Epidermal melanocyte (primary cell): ENCODE measurements around the gene ZNF570.
A peak's percentile ranks its signal among the peaks of the same experiment; 100 is the strongest.

Experiments used
- DNase-seq: peaks from one replicate; pipeline ENCODE4 v3.0.0; 2011; ENCODE audit warnings: low spot score; ENCODE audit not compliant: insufficient read length

ZNF570 gene

DNA sequence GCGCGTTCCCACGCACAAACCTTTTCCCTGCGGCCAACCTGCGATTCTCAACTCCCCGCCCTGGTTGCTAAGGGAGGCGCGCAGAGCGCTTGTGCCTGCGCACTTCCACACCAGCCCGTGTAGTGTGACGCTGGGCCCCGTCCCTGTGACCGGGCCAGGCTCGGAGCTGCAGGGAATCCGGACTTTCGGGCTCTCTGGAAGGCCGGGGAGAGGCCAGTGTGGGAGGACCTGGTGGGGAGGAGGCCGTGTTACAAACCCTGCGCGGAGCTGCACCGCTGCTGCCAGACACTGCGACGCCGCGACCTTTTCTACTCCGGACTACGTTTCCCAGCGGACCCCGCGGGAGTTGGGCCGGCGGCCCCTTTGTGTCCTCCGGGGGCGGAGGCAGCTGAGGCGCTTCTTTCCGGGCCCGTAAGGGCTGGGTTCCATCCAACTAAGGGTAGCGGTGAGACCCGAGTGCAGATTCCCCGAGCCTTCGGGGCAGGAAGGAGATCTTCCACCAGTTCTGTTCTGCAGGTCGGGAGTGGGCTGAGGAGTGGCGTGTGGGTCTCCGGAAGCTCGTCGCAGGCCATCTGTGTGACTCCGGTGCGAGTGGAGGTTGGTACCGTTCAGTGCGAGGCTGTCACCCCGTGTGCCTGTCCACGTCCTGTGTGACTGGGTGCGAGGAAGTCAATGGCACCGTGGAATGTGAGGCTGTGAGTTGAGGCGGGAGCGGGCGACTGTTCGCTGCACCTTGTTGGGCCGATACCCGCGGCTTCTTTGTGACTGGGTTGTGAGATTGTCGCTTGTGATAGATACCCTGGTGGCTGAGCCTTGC lies at the start of gene ZNF570:
Gene ZNF570, plus strand, starts transcription at position 396 of the 817 bp plus-strand sequence. CDS start 999 bp downstream, outside the sequence.
- peak; percentile 27 for DNase-seq

DNA sequence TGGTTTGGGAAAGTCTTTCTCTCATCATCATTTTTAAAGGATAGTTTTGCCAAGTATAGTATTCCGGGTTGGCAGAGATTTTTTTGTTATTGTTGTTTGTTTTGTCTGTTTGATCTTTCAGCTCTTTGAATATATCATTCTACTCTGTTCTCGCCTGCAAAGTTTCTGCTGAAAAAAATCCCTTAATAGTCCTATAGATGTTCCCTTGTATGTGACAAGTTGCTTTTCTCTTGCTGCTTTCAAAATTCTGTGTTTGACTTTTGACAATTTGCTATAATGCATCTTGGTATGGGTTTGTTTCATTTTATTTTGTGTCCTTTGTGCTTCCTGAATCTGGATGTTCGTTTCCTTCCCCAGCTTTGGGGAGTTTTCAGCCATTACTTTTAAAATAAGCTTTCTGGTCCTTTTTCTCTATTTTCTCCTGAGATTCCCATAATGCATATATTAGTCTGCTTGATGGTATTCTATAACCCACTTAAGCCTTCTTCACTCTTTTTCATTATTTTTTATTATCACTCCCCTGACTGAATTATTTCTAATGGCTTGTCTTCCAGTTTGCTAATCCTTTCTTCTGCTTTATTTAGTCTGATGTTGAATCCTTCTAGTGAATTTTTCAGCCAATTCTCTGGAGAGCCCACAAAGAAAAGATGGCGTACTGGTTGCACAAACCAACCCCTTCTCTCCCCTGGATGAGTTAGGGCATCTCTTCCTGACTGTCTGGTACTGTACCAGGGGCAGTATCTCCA lies 16.5 kb upstream of the ZNF570 start:
- no peak for DNase-seq

GRCh38 chr19:37466277-37466797 lies 2.8 kb upstream of the ZNF570 start:
- no peak for DNase-seq

DNA sequence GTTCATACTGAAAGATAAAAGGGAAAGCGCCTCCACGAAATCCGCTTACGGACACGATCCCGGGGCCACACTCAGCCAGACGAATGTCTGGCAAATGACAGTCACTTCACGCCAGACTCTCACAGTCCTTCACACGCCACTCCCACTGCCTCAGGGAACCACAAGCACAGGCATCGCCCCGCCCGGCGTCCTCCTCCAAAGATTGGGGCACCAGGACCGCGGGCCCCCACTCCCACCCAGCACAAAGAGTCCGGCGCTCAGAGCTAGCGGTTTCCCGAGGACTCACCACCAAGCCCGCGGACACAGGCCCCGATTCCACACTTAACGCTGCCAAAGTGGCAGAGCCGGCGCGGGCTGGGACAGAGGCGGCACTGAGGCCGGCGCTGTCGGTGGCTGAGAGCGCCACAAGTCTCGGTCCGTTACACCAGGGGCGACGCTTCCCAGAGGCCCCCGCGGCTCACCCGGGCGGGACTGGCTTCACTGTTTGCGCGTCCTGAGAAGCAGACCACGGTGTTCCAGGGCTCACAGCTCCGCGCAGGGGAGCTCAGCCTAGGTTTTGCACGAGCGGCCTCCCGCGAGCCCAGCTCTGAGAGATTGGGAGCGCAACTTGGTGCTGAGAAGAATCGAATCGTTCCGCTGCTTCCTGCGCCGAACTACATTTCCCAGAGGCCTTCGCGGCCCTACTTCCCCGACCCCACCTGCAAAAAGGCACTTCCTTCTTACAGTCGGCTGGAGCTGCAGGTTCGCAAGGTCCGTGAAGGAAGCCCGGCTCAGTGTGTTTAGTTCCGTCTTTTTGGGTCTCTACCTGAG lies 2.2 kb upstream of the ZNF570 start, which contains the start of gene ZNF569:
Gene ZNF569, minus strand, starts transcription at position 647 of the 810 bp plus-strand sequence. CDS start 22,523 bp downstream, outside the sequence.
- DNase-seq = peak; percentile 48

GRCh38 chr19:37467608-37468090 lies 1.5 kb upstream of the ZNF570 start:
- DNase-seq = no peak

DNA sequence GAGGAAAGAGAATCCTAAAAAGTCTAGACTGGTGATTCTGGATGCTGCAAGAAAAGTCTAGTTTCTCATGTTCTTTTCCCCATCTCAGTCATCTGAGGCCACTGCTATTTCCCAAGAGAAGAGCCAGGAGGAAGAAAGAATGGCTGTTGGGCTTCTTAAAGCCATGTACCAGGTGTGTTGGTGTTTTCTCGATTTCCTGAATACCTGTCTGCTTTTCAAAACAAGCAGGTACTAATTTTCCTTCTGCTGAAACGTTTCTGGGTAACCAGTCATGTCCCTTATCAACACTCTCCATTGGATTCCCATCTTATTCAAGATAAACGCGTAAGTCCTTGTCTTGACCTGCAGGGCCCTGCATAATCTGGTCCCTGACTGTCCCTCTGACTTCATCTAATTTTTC lies 1.1 kb downstream of the ZNF570 start:
- no peak for DNase-seq

DNA sequence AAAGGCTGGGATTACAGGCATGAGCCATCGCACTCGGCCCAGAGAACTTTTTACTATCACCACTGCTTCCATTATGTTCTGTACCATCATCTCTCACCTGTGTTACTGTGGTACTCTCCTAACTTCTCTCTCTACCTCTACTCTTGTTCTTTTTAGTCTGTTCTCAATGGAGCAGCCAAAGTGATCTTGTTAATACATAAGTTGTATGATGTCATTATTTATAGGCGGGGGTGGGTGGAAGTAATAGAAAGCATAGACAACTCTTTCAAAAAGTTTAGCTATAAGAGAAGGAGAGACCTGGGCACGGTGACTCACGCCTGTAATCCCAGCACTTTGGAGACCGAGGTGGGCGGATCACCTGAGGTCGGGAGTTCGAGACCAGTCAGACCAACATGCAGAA lies 3.0 kb downstream of the ZNF570 start:
- no peak for DNase-seq

DNA sequence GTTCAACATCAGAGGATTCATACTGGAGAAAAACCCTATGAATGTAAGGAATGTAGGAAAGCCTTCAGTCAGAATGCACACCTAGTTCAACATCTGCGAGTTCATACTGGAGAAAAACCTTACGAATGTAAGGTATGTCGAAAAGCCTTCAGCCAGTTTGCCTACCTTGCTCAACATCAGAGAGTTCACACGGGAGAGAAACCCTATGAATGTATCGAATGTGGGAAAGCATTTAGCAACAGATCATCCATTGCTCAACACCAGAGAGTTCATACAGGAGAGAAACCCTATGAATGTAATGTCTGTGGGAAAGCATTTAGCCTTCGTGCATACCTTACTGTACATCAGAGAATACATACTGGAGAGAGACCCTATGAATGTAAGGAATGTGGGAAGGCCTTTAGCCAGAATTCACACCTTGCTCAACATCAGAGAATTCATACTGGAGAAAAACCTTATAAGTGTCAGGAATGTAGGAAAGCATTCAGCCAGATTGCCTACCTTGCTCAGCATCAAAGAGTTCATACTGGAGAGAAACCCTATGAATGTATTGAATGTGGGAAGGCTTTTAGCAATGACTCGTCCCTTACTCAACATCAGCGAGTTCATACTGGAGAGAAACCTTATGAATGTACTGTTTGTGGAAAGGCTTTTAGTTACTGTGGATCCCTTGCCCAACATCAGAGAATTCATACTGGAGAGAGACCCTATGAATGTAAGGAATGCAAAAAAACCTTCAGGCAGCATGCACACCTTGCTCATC lies 15.4 kb downstream of the ZNF570 start:
- DNase-seq = no peak

DNA sequence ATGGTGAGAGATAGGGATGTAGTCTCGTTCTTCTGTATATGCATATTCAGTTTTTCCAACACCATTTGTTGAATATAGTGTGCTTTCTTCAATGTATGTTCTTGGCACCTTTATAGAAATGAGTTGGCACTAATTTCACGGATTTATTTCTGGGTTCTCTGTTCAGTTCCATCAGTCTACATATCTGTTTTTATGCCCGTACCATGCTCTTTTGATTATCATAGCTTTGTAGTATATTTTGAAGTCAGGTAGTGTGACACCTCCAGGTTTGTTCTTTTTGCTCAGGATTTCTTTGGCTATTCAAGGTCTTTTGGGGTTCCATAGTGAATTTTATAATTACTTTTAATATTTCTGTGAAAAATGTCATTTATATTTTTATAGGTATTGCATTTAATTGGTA lies 23.1 kb downstream of the ZNF570 start:
- DNase-seq = no peak

DNA sequence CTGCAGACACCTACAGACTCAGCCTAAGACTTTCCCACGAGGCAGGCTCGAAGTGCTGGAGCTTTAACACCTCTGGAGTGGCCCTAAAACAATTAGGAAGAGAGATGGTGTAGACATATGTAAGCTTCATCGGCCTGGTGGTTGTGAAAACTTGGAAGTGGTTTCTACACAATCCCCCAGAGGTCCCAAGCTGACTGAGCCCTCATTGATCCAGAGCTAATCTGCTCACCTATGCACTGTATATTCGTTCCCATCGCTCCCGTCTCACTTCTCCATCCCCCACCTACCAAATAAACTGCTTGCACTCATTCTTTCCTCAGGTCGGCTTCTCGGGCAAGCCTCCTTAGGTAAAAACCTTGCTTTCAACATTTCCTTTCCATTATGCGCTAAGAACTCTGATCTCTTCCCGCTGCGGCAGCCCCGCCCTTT lies 36.8 kb downstream of the ZNF570 start:
- DNase-seq = no peak

DNA sequence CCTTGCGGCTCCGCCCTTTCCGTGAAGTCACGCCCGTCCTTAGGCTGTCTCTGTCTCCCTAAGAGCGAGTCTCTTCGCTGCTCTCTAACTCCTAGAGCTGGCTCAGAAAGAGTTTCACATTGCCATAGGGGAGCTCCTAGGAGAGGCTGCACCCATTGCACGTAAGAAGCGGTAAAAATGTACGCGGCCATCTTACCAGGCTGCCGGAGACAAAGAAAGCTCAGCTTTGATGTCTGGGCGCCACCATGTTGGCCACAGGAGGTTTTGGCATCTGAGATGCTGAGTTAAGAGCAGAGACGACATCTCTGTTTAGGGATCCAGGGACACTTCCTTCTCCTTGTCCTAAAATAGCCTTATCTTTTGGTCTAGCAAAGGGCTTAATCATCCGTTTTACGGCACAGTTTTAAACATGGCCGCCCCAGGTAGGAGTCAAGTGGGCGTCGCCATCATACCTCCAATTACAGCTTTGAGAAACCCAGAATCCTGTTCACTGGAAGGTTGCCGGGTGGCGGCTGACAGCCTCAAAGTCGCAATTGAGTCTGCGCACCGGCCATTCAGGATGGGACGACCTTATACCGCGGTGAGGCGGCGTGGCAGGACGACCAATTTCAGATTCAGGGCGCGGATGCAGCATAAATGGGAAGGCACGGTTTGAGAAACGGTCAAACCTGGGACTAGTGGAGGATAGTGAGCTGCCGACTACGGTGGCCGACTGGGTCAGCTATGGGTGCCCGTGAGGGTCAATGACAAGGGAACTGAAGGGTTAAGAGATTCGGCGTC lies 37.4 kb downstream of the ZNF570 start, which contains the start of gene ZNF793:
Gene ZNF793, plus strand, starts transcription at position 553 of the 780 bp plus-strand sequence. CDS start 16,501 bp downstream, outside the sequence.
- no peak for DNase-seq

DNA sequence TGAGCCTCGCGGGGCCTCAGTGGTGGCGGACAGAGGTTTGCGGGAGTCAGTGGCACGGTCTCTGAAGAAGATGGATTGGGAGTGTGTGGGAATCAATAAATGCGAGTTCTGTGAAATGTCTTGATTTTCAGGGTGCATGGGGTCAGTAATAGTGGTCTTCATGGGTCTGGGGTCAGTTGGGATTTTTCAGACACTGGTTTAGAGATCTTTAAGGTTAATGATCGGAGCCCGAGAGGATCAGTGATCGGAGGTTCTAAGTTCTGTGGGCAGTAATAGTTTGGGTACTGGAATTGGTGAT lies 38.0 kb downstream of the ZNF570 start:
- DNase-seq = no peak

DNA sequence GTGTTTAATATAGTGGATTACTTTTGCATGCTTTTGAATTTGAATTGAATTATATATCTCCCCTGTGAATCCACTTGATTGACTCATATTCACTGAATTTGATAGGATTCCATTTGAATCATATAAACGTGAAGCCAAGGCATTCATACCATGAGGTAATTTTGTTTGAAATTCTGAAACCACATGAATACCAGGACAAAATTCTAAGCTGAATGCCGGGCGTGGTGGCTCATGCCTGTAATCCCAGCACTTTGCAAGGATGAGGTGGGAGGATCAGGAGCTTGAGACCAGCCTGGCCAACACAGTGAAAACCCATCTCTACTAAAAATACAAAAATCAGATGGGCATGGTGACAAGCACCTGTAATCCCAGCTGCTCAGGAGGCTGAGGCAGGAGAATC lies 42.0 kb downstream of the ZNF570 start:
- DNase-seq = no peak

- no peak for DNase-seq
Observed at GRCh38 chr19:37511821-37512220, 42.7 kb downstream of the ZNF570 start.

- DNase-seq = no peak
Observed at GRCh38 chr19:37513397-37513796, 44.2 kb downstream of the ZNF570 start.

GRCh38 chr19:37519890-37520289 lies 50.7 kb downstream of the ZNF570 start:
- no peak for DNase-seq

GRCh38 chr19:37537391-37537947 lies 68.3 kb downstream of the ZNF570 start:
- no peak for DNase-seq
